ENCODE results near the gene ALDH1A1.

GRCh38 chr9:72923077-72923476, 29.8 kb downstream of the ALDH1A1 start:
- TF ChIP-seq POLR2AphosphoS5 (IDR thresholded peaks at IDR 0.05) (no peak), CTCF (IDR thresholded peaks at IDR 0.05) (no peak), POLR2A (IDR thresholded peaks at IDR 0.05; ENCODE audit: low read depth) (no peak)
